ENCODE data around the gene LRP10.
A peak's percentile ranks its signal among the peaks of the same experiment; 100 is the strongest.

Gene LRP10

GRCh38 chr14:22923746-22924145 lies 52.2 kb downstream of the LRP10 start:
- Histone ChIP-seq H3K27me3 (replicated peaks; ENCODE audit: control insufficient read depth, insufficient read depth, low read length) (no peaks in the 10 kb centered on the region), H3K36me3 (ENCODE audit: control insufficient read depth, insufficient read depth, low read length) (peaks cover 22% of the 10 kb centered on the region), H3K4me3 (replicated peaks; ENCODE audit: low read depth, low read length) (no peak overlapping the region)
- no peak for DNase-seq (ENCODE audit: extremely low read depth, insufficient read length)
- TF ChIP-seq CTCF (IDR thresholded peaks at IDR 0.05; ENCODE audit: insufficient read depth, low read length, poor library complexity, severe bottlenecking) = no peak

- TF ChIP-seq CTCF (IDR thresholded peaks at IDR 0.05; ENCODE audit: insufficient read depth, low read length, poor library complexity, severe bottlenecking) = no peak
- no peak for DNase-seq (ENCODE audit: extremely low read depth, insufficient read length)
- H3K4me3 ChIP-seq (replicated peaks; ENCODE audit: low read depth, low read length) = no peak overlapping the region
- H3K27me3 ChIP-seq (replicated peaks; ENCODE audit: control insufficient read depth, insufficient read depth, low read length) = no peaks in the 10 kb centered on the region
- peaks cover 20% of the 10 kb centered on the region for H3K36me3 ChIP-seq (ENCODE audit: control insufficient read depth, insufficient read depth, low read length)
Measured at GRCh38 chr14:22925513-22925912, 54.0 kb downstream of the LRP10 start.

- DNase-seq (ENCODE audit: extremely low read depth, insufficient read length) = no peak
- Histone ChIP-seq H3K27me3 (replicated peaks; ENCODE audit: control insufficient read depth, insufficient read depth, low read length) (no peaks in the 10 kb centered on the region), H3K36me3 (ENCODE audit: control insufficient read depth, insufficient read depth, low read length) (peaks cover 20% of the 10 kb centered on the region), H3K4me3 (replicated peaks; ENCODE audit: low read depth, low read length) (no peak overlapping the region)
- no peak for TF ChIP-seq CTCF (IDR thresholded peaks at IDR 0.05; ENCODE audit: insufficient read depth, low read length, poor library complexity, severe bottlenecking)
Measured at GRCh38 chr14:22926316-22926715, 54.8 kb downstream of the LRP10 start.

- Histone ChIP-seq H3K4me3 (replicated peaks; ENCODE audit: low read depth, low read length) (peak overlapping the region; percentile 91), H3K27me3 (replicated peaks; ENCODE audit: control insufficient read depth, insufficient read depth, low read length) (no peaks in the 10 kb centered on the region), H3K36me3 (ENCODE audit: control insufficient read depth, insufficient read depth, low read length) (peaks cover 14% of the 10 kb centered on the region)
- DNase-seq (ENCODE audit: extremely low read depth, insufficient read length) = no peak
- TF ChIP-seq CTCF (IDR thresholded peaks at IDR 0.05; ENCODE audit: insufficient read depth, low read length, poor library complexity, severe bottlenecking) = no peak
Measured at GRCh38 chr14:22928237-22929103, 56.9 kb downstream of the LRP10 start.

GRCh38 chr14:22929104-22929960 lies 57.8 kb downstream of the LRP10 start, which contains the start of gene PRMT5:
TSS of gene PRMT5 (minus strand) at chr14:22929376. CDS start at chr14:22929361, 15 bp downstream.
- no peaks in the 10 kb centered on the region for H3K27me3 ChIP-seq (replicated peaks; ENCODE audit: control insufficient read depth, insufficient read depth, low read length)
- peak within 1 kb of the TSS; percentile 91 for H3K4me3 ChIP-seq (replicated peaks; ENCODE audit: low read depth, low read length)
- peak; percentile 94 for DNase-seq (ENCODE audit: extremely low read depth, insufficient read length)
- no peak for TF ChIP-seq CTCF (IDR thresholded peaks at IDR 0.05; ENCODE audit: insufficient read depth, low read length, poor library complexity, severe bottlenecking)
- H3K36me3 ChIP-seq (ENCODE audit: control insufficient read depth, insufficient read depth, low read length) = peaks cover 6% of the 10 kb centered on the region
